GM12891 (cell line): ENCODE results near the gene LGI2.

Experiments
- PAX5 ChIP-seq: IDR thresholded peaks from 2 replicates; pipeline ENCODE4 v1.6.1; 2011; ENCODE audit warnings: low read length, moderate library complexity, mild to moderate bottlenecking; ENCODE audit not compliant: insufficient read depth, severe bottlenecking
- POLR2A ChIP-seq: IDR thresholded peaks from 2 replicates; pipeline ENCODE4 v1.6.1; 2011; ENCODE audit warnings: low read depth, low read length, control low read depth
- POLR2AphosphoS5 ChIP-seq: IDR thresholded peaks from 2 replicates; pipeline ENCODE4 v1.6.1; 2011; ENCODE audit warnings: low read depth, low read length, control low read depth
- POU2F2 ChIP-seq: IDR thresholded peaks from 2 replicates; pipeline ENCODE4 v1.6.1; 2011; ENCODE audit warnings: low read depth, mild to moderate bottlenecking, control low read depth, low read length, moderate library complexity
- SPI1 ChIP-seq: IDR thresholded peaks from 2 replicates; pipeline ENCODE4 v1.6.1; 2011; ENCODE audit warnings: low read depth, low read length, control low read depth
- TAF1 ChIP-seq: IDR thresholded peaks from 2 replicates; pipeline ENCODE4 v1.6.1; 2011; ENCODE audit warnings: low read depth, low read length, control low read depth

- TF ChIP-seq POLR2AphosphoS5 (no peak), POLR2A (no peak), PAX5 (no peak), TAF1 (no peak), SPI1 (no peak), POU2F2 (no peak)
These were observed 35.3 kb downstream of the LGI2 start for GRCh38 chr4:24995346-24995919.
